Measurements from ENCODE around the gene P4HA2.

GRCh38 chr5:132251220-132251725, 23.6 kb upstream of the P4HA2 start:
- TF ChIP-seq, protein P1, sequence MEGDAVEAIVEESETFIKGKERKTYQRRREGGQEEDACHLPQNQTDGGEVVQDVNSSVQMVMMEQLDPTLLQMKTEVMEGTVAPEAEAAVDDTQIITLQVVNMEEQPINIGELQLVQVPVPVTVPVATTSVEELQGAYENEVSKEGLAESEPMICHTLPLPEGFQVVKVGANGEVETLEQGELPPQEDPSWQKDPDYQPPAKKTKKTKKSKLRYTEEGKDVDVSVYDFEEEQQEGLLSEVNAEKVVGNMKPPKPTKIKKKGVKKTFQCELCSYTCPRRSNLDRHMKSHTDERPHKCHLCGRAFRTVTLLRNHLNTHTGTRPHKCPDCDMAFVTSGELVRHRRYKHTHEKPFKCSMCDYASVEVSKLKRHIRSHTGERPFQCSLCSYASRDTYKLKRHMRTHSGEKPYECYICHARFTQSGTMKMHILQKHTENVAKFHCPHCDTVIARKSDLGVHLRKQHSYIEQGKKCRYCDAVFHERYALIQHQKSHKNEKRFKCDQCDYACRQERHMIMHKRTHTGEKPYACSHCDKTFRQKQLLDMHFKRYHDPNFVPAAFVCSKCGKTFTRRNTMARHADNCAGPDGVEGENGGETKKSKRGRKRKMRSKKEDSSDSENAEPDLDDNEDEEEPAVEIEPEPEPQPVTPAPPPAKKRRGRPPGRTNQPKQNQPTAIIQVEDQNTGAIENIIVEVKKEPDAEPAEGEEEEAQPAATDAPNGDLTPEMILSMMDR (conservative IDR thresholded peaks at IDR 0.05; ENCODE audit: low read length) = no peak
- TF ChIP-seq EZH2phosphoT487 (IDR thresholded peaks at IDR 0.05; ENCODE audit: borderline replicate concordance) = no peak
